ENCODE data around the gene CTLA4. TPM values are rescaled to one million over a fixed set of nuclear protein-coding genes. Genes with fewer than 3 reads are reported as not detected.

Gene CTLA4
- polyA plus RNA-seq (2013, experiment 1 of 2; ENCODE audit: insufficient read length) = not detected
- polyA plus RNA-seq (2013, experiment 2 of 2; ENCODE audit: insufficient read length) = not detected

DNA sequence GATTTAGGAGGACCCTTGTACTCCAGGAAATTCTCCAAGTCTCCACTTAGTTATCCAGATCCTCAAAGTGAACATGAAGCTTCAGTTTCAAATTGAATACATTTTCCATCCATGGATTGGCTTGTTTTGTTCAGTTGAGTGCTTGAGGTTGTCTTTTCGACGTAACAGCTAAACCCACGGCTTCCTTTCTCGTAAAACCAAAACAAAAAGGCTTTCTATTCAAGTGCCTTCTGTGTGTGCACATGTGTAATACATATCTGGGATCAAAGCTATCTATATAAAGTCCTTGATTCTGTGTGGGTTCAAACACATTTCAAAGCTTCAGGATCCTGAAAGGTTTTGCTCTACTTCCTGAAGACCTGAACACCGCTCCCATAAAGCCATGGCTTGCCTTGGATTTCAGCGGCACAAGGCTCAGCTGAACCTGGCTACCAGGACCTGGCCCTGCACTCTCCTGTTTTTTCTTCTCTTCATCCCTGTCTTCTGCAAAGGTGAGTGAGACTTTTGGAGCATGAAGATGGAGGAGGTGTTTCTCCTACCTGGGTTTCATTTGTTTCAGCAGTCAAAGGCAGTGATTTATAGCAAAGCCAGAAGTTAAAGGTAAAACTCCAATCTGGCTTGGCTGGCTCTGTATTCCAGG, at the start of gene CTLA4:
TSS of gene CTLA4 (plus strand) at position 211 of the 640 bp plus-strand sequence. CDS start at position 383, 172 bp downstream.
- no peak for DNase-seq

- no peak for DNase-seq
These were observed 48.9 kb upstream of the CTLA4 start for GRCh38 chr2:203818656-203819055.

DNA sequence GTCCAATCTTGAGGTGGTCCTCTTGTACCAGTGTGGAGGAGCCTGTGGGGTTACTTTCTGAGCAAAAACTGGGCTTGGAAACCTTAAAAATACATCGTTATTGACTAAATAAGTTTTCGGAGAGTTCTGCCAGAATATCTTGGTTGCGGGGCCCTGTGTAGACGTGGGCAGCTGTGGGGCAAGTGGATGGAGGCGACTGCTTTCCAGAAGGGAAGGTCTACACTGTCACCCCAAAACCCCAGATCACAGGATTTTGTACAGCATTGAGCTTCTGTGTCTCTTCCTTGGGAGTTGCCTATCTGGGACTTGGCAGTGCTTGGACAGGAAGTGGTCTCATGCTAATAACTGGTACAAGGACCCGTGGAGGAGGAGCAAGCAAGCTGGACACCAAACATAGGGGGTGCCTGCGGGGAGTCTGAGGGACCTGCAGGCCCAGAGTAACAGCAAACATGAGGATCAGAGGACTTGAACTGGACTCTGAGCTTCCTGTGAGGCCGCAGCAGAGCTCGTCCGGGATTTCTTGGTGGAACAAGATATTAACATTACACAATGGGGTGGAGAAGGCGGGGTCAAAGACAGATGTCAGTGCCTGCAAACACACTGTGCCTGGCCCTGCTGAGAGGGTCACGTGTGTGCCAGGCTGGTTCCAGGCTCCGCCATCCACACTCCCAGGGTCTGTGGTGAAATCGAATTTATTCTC, 48.0 kb upstream of the CTLA4 start:
- DNase-seq = no peak

DNA sequence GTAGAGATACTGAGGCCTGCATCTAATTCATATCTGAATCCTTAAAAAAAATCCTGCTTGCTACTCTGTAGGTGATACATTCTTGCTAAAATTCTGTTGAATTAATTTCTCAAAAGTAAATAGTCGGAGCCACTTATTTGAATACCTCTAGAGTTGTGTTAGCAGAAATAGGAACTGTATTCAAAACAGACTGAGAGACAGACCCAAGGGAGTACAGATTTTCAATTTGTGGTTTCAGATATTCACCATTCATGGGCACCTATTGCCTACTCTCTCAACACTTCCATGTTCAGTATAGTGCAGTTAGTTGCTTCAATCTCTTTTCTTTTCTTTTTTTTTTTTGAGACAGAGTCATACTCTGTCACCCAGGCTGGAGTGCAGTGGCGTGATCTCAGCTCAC, 46.6 kb upstream of the CTLA4 start:
- DNase-seq = no peak

GRCh38 chr2:203822240-203822639, 45.3 kb upstream of the CTLA4 start:
- DNase-seq = no peak

DNA sequence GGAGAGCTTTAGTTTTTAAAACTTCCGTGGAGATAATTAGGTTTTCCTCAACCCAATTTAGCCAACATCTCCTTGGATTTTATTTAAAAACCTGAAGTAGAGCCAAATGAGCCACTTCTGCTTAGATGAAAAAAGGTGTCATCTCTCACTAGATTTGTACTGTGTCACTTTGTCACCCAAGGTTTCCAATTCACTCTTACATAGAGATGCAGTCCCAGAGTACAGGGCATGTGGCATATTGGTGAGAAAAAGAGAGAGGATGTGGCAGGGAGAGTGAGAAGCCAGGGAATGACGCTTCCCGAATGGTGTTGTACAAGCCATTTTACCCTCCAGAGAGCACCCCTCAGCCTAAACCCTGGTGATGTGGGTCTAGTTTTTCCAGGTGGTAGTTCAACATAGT, 44.4 kb upstream of the CTLA4 start:
- no peak for DNase-seq

DNA sequence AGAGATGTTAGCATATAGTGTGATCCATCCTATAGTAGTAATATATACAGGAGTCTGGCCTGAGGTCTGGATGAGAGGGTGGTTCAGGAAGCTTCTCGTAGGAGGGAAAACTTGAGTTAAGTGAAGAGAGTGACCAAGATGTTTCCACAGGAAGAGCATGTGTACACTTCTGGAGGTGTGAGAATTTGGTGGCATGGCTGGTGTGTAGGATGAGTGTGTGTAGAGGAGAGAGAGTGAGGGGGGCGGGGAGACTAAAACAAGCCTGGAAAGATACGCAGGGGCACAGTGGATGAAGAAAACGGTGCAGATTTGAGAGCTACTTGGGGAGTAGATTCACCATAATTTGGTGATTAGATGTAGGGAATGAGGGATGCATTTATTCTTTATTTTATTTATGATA, 43.5 kb upstream of the CTLA4 start:
- no peak for DNase-seq

- no peak for DNase-seq
These were observed 43.0 kb upstream of the CTLA4 start for GRCh38 chr2:203824603-203825002.

DNA sequence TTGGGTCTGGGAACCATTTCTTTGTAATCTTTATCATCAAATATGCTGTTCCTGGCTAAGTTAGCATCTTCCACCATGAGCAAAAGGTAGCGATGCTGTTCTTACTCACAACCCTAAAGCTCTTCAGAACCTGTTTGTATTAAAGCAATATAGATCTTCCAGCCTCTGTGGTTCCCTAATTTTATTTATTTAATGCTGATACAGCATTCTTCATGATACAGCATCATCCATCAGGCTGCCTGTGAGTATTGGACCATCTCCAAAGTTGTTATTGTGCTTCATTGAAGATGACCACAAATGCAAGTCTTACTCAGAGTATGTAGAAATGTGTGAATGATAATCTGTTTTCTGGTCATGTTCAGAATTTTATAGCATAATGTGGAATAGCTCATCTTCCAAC, 40.9 kb upstream of the CTLA4 start:
- no peak for DNase-seq

DNA sequence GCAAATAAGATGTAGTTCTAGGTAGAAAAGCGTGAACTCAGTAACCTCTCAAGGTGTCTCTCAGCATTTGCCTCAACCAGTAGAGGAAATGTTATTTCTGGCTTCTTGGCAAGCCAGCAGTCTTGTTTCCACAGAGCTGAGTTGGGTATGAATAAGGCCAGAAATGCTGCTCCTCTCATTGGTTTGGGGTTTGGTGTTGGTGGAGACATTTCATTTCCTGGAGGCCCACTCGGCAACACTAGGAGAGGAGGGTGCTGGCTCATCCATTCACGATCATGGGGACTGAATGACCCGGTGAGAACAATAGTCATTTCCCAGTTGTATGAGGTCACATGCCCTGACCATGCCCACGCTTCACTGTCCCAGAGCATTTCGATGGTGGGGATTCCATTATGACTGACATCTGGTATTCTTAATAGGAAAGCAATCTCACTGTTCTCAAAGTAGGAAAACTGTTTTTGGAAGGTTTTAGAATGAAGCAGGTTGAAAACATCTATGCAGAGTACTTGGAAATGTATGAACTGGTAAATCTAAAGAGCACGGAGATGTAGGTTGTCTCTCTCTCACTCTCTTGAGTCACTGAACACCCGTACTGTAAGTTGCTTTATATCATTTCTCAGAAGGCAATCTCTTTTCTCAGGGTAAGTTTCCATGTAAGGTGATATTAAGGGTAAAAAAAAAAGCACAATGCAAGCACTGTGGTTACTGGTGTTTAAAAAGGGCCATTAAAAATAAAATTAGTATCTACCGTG, 37.1 kb upstream of the CTLA4 start:
- DNase-seq = no peak

GRCh38 chr2:203835420-203835819, 32.2 kb upstream of the CTLA4 start:
- no peak for DNase-seq

GRCh38 chr2:203835892-203836800, 31.4 kb upstream of the CTLA4 start:
- DNase-seq = no peak

DNA sequence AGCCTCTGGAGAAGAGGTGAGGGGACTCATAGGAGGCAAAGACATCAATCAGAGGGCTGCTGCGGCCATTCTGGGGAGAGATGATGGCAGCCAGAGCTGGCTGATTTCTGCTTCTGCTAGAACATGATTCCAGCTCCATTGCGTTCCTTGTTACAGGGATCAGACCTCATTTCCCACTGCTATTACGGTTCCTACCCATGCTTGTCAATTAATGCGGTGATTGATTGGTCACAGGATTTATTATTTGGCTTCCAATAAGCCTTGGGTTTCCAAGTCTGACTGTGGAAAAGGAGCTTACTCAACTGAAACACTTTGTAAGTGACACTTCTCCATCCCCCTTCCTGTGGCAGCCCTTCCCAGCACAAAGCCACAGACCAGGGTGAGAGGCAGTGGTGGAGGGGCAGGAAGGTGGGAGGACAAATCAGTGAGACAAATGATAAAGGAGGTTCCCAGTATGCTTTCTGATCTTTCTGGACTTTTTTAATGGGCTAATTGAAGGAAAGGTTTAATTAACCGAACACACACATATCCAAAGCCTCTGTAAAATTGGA, 26.8 kb upstream of the CTLA4 start:
- DNase-seq = no peak

DNA sequence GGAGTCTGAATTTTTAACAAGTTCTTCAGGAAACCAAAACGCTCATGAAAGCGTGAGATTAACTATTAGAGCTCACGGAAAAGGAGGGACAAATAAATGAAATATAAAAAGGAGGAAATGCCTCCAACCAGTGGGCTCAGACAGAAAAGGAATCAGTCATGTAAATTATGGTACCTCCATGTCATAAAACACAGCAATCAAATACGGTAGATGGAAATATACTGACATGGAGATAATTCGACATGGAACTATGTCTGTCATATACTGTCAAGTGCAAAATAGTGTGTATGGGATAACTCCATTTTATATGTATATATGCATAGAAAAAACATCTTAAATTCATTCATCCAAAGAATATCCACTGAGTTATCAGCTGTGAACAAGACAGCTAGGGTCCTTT, 25.9 kb upstream of the CTLA4 start:
- DNase-seq = no peak

GRCh38 chr2:203842373-203842772, 25.2 kb upstream of the CTLA4 start:
- DNase-seq = no peak

DNA sequence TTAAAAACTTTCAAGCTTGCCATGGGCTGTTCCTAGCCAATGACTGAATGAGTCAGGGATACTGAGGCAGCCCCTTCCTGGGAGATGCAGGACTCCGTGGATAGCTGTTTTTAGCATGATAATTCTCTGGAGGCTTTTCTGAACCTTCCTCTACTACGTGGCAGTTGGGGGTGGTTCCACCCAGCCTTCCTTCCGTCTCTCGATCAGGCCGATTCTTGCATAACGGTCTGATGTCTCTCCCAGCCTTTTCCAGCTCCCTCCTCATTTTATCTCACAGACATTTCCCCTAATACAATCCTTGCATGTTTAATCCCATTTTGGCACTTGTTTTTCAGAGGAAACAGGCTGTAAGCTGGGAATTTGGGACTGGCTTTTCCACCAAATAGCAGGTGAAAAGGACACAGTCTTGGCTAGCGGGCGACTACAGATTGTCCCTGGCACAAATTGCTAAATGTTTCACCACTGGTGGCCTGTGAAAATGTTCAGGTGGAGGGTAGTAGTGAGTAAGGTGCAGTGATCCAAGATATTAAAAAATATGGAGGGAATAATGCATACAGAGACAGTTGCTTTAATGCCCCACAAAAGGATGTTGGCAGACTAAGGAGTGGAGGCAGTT, 21.0 kb upstream of the CTLA4 start:
- no peak for DNase-seq

- DNase-seq = no peak
These were observed 18.6 kb upstream of the CTLA4 start for GRCh38 chr2:203849010-203849409.

- DNase-seq = no peak
These were observed 14.8 kb upstream of the CTLA4 start for GRCh38 chr2:203852760-203853159.

DNA sequence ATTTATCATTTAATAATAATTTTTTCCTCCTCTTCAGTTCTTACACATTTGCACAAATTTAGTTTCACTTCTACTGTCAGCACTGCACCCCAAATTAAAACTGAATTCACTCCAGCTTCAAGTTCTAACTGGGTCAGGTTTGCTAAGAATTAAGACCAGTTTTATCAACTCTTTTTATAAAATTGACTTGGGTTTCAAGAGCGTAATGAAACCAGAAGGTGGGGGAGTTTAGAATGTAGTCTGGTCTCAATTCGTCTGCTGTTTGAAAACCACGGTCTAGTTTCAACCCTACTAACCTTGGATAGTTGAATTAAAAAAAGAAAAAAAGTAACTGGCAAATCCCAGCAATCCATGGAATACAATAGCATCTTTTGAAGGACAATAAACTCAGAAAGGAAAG, 14.3 kb upstream of the CTLA4 start:
- DNase-seq = no peak

GRCh38 chr2:203853722-203854121, 13.8 kb upstream of the CTLA4 start:
- no peak for DNase-seq

GRCh38 chr2:203855274-203855673, 12.3 kb upstream of the CTLA4 start:
- DNase-seq = no peak

DNA sequence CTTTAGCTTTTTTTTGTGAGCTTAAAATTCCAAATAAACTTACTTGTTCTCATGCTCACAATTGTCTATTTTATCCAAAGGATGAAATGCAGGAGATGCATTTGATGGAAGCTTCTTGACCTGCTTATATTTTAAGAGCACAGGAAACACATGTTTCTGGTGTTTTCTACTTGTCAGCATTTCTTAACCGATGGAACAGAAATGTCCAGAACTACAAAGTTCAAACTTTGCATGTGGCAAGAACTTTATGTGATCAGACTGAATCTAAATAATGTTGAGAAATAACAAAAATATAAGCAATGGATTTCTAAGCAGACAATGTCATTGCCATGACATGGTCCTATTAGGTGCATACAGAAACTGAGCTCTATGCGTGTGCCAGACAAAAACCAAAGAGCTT, 9.9 kb upstream of the CTLA4 start:
- no peak for DNase-seq
